Loucy (cell line): ENCODE data around the gene SEC16B.

Source experiments
- CTCF ChIP-seq: fragments of 200-600 bp; sonication (generic); conservative IDR thresholded peaks from 2 replicates; pipeline ENCODE4 v1.5.1; 2014; ENCODE audit warnings: mild to moderate bottlenecking, antibody characterized with exemption, low read length
- EZH2phosphoT487 ChIP-seq: fragments of 200-600 bp; IDR thresholded peaks from 2 replicates; pipeline ENCODE4 v1.6.1; 2018; ENCODE audit warnings: antibody characterized with exemption, mild to moderate bottlenecking, moderate library complexity, borderline replicate concordance

- TF ChIP-seq CTCF: no peak; the same call in 1 of the 2 replicates
- TF ChIP-seq EZH2phosphoT487: no peak
Measured at GRCh38 chr1:177921590-177921989, 48.3 kb downstream of the SEC16B start.
